DOHH2 (cell line): ENCODE data around the gene SKAP2.

Source experiments
- H3F3A ChIP-seq: fragments of 200-600 bp; sonication (generic), shearing (Covaris generic); 2 replicates; pipeline ENCODE4 v1.6.0; 2016; ENCODE audit warnings: antibody characterized with exemption, mild to moderate bottlenecking; ENCODE audit not compliant: control insufficient read depth, insufficient read depth
- H3K27ac ChIP-seq: fragments of 200-600 bp; sonication (generic); 2 replicates; pipeline ENCODE4 v1.5.1; 2014; ENCODE audit warnings: low read depth, mild to moderate bottlenecking, low read length, moderate library complexity
- H3K27me3 ChIP-seq: fragments of 200-600 bp; sonication (generic); 2 replicates; pipeline ENCODE4 v1.6.1; 2014; ENCODE audit warnings: mild to moderate bottlenecking, low read length, mixed read lengths; ENCODE audit not compliant: control insufficient read depth
- H3K36me3 ChIP-seq: fragments of 200-600 bp; sonication (generic); 2 replicates; pipeline ENCODE4 v1.6.1; 2014; ENCODE audit warnings: mild to moderate bottlenecking, low read length, moderate library complexity, mixed read lengths; ENCODE audit not compliant: control insufficient read depth
- H3K4me1 ChIP-seq: fragments of 200-600 bp; sonication (generic); 2 replicates; pipeline ENCODE4 v1.6.1; 2014; ENCODE audit warnings: mild to moderate bottlenecking, low read length, mixed read lengths; ENCODE audit not compliant: control insufficient read depth
- H3K4me2 ChIP-seq: fragments of 200-600 bp; sonication (generic); 2 replicates; pipeline ENCODE4 v1.6.0; 2014; ENCODE audit warnings: mild to moderate bottlenecking, low read length, moderate library complexity
- H3K4me3 ChIP-seq: fragments of 200-600 bp; sonication (generic); 2 replicates; pipeline ENCODE4 v1.5.1; 2014; ENCODE audit warnings: mild to moderate bottlenecking, low read length, mixed read lengths
- H3K79me2 ChIP-seq: fragments of 200-600 bp; sonication (generic); 2 replicates; pipeline ENCODE4 v1.6.1; 2014; ENCODE audit warnings: mild to moderate bottlenecking, low read length, mixed read lengths; ENCODE audit not compliant: control insufficient read depth
- H3K9me2 ChIP-seq: fragments of 200-600 bp; sonication (generic); replicated peaks from 2 replicates; pipeline ENCODE4 v1.6.1; 2014; ENCODE audit warnings: mild to moderate bottlenecking, low read length, mixed read lengths; ENCODE audit not compliant: control insufficient read depth
- H3K9me3 ChIP-seq: fragments of 200-600 bp; sonication (generic); 2 replicates; pipeline ENCODE4 v1.6.1; 2014; ENCODE audit warnings: antibody characterized with exemption, low read length, mixed read lengths; ENCODE audit not compliant: control insufficient read depth, insufficient read depth
- H4K20me1 ChIP-seq: fragments of 200-600 bp; sonication (generic); 2 replicates; pipeline ENCODE4 v1.6.0; 2014; ENCODE audit warnings: low read depth, mild to moderate bottlenecking, antibody characterized with exemption, low read length, moderate library complexity; ENCODE audit not compliant: control insufficient read depth, insufficient read depth
- CTCF ChIP-seq: fragments of 200-600 bp; sonication (generic); IDR thresholded peaks from one replicate; pipeline ENCODE4 v1.5.1; 2014; ENCODE audit warnings: antibody characterized with exemption, mild to moderate bottlenecking, low read depth, low read length; ENCODE audit not compliant: poor library complexity, severe bottlenecking
- EZH2phosphoT487 ChIP-seq: fragments of 200-600 bp; sonication (generic); IDR thresholded peaks from 2 replicates; pipeline ENCODE4 v1.6.1; 2017; ENCODE audit warnings: borderline replicate concordance, mild to moderate bottlenecking, antibody characterized with exemption, low read length, moderate library complexity, mixed read lengths

SKAP2 gene

GRCh38 chr7:26782501-26782900 is 81.9 kb downstream of the SKAP2 start:
- Histone ChIP-seq H3K79me2 (no peaks in the 10 kb centered on the region), H3K4me3 (no peak overlapping the region), H3K4me1 (no peaks in the 10 kb centered on the region), H3K9me3 (no peaks in the 10 kb centered on the region), H3K9me2 (no peaks in the 10 kb centered on the region), H4K20me1 (no peaks in the 10 kb centered on the region), H3K27me3 (no peaks in the 10 kb centered on the region), H3K4me2 (no peak overlapping the region), H3K27ac (no peak overlapping the region), H3F3A (no peaks in the 10 kb centered on the region), H3K36me3 (no peaks in the 10 kb centered on the region)
- no peak for TF ChIP-seq CTCF
- TF ChIP-seq EZH2phosphoT487, result no peak

GRCh38 chr7:26779978-26780595 is 84.3 kb downstream of the SKAP2 start:
- Histone ChIP-seq H3K9me2 (no peaks in the 10 kb centered on the region), H3K4me2 (no peak overlapping the region), H4K20me1 (no peaks in the 10 kb centered on the region), H3K4me3 (no peak overlapping the region), H3K27me3 (no peaks in the 10 kb centered on the region), H3K27ac (no peak overlapping the region), H3K4me1 (no peaks in the 10 kb centered on the region), H3K36me3 (no peaks in the 10 kb centered on the region), H3K79me2 (no peaks in the 10 kb centered on the region), H3F3A (no peaks in the 10 kb centered on the region), H3K9me3 (no peaks in the 10 kb centered on the region)
- no peak for TF ChIP-seq EZH2phosphoT487
- no peak for TF ChIP-seq CTCF

GRCh38 chr7:26777385-26777784 is 87.0 kb downstream of the SKAP2 start:
- H3K9me3 ChIP-seq, result no peaks in the 10 kb centered on the region
- H3K79me2 ChIP-seq, result no peaks in the 10 kb centered on the region
- no peak overlapping the region for H3K4me3 ChIP-seq
- H3K27ac ChIP-seq, result no peak overlapping the region
- no peaks in the 10 kb centered on the region for H3K9me2 ChIP-seq
- no peaks in the 10 kb centered on the region for H4K20me1 ChIP-seq
- H3K4me1 ChIP-seq, result no peaks in the 10 kb centered on the region
- H3F3A ChIP-seq, result no peaks in the 10 kb centered on the region
- TF ChIP-seq CTCF, result no peak
- TF ChIP-seq EZH2phosphoT487, result no peak
- H3K27me3 ChIP-seq, result no peaks in the 10 kb centered on the region
- H3K36me3 ChIP-seq, result 0 out of 2 replicates have a peak, but pooled peaks cover 2% of the 10 kb centered on the region
- H3K4me2 ChIP-seq, result no peak overlapping the region
